Measurements from ENCODE around the gene ACO1. TPM values are rescaled to one million over a fixed set of nuclear protein-coding genes. Genes with fewer than 3 reads are reported as not detected.
A peak's percentile ranks its signal among the peaks of the same experiment; 100 is the strongest.

Gene ACO1
- polyA plus RNA-seq, 3 donors, result 2.9 to 12.5 (median 10.5) TPM

GRCh38 chr9:32431196-32431595 lies 46.8 kb downstream of the ACO1 start:
- H3K27me3 ChIP-seq (ENCODE audit: control insufficient read depth in 2 of 2, insufficient read depth in 2 of 2, low read length in 2 of 2), result no peaks in the 10 kb centered on the region
- no peak overlapping the region for H3K9ac ChIP-seq (ENCODE audit: insufficient read depth, low read length, poor library complexity, severe bottlenecking)
- no peak overlapping the region for H3K27ac Mint-ChIP-seq
- no peak overlapping the region for H3K4me2 ChIP-seq (replicated peaks; ENCODE audit: extremely low read depth, low read length, poor library complexity, severe bottlenecking)
- H3K79me2 ChIP-seq (ENCODE audit: insufficient read depth, low read length), result no peaks in the 10 kb centered on the region
- H3K27ac ChIP-seq (ENCODE audit: low read depth in 1 of 2, low read length in 2 of 2), result no peak overlapping the region
- no peaks in the 10 kb centered on the region for H3K4me1 ChIP-seq (ENCODE audit: control insufficient read depth in 1 of 2, insufficient read depth in 2 of 2, low read length in 2 of 2)
- intact Hi-C loops (cut with micrococcal nuclease), result no loop called here
- no peaks in the 10 kb centered on the region for H3K27me3 Mint-ChIP-seq (ENCODE audit: low read depth in 3 of 3)
- peaks cover 54% of the 10 kb centered on the region in 2 donors for H3K36me3 Mint-ChIP-seq
- peaks cover 10 to 60% of the 10 kb centered on the region in 2 donors for H3K36me3 ChIP-seq (replicated peaks in 1 of 2; ENCODE audit: control insufficient read depth in 1 of 2, insufficient read depth in 2 of 2, low read length in 2 of 2)
- no peak overlapping the region for H2AFZ ChIP-seq (ENCODE audit: insufficient read depth, low read depth, low read length, poor library complexity, severe bottlenecking)
- no peak overlapping the region for H3K4me3 Mint-ChIP-seq
- no peak for DNase-seq
- peaks cover 4% of the 10 kb centered on the region for H3K4me1 Mint-ChIP-seq
- H4K20me1 ChIP-seq (ENCODE audit: insufficient read depth, low read length), result no peaks in the 10 kb centered on the region
- no peaks in the 10 kb centered on the region for H3K9me3 Mint-ChIP-seq
- WGBS (ENCODE audit: insufficient coverage), result 100% methylated on average over 3 of the region's 8 CpGs
- TF ChIP-seq CTCF (IDR thresholded peaks at IDR 0.05), result no peak
- H3K4me3 ChIP-seq (replicated peaks in 1 of 3; ENCODE audit: low read depth in 2 of 3, low read length in 3 of 3), result no peak overlapping the region
- H3K9me3 ChIP-seq (replicated peaks in 1 of 2; ENCODE audit: control insufficient read depth in 1 of 2, insufficient read depth in 1 of 2, low read length in 2 of 2), result no peaks in the 10 kb centered on the region

GRCh38 chr9:32431940-32432555 lies 47.6 kb downstream of the ACO1 start:
- Histone ChIP-seq H3K4me2 (replicated peaks; ENCODE audit: extremely low read depth, low read length, poor library complexity, severe bottlenecking) (no peak overlapping the region), H3K4me1 (ENCODE audit: control insufficient read depth in 1 of 2, insufficient read depth in 2 of 2, low read length in 2 of 2) (no peaks in the 10 kb centered on the region), H2AFZ (ENCODE audit: insufficient read depth, low read depth, low read length, poor library complexity, severe bottlenecking) (no peak overlapping the region), H3K27me3 (ENCODE audit: control insufficient read depth in 2 of 2, insufficient read depth in 2 of 2, low read length in 2 of 2) (no peaks in the 10 kb centered on the region), H3K36me3 (replicated peaks in 1 of 2; ENCODE audit: control insufficient read depth in 1 of 2, insufficient read depth in 2 of 2, low read length in 2 of 2) (peaks cover 18 to 68% of the 10 kb centered on the region in 2 donors), H3K9ac (ENCODE audit: insufficient read depth, low read length, poor library complexity, severe bottlenecking) (no peak overlapping the region), H4K20me1 (ENCODE audit: insufficient read depth, low read length) (no peaks in the 10 kb centered on the region), H3K79me2 (ENCODE audit: insufficient read depth, low read length) (no peaks in the 10 kb centered on the region), H3K27ac (ENCODE audit: low read depth in 1 of 2, low read length in 2 of 2) (no peak overlapping the region), H3K9me3 (replicated peaks in 1 of 2; ENCODE audit: control insufficient read depth in 1 of 2, insufficient read depth in 1 of 2, low read length in 2 of 2) (no peaks in the 10 kb centered on the region), H3K4me3 (replicated peaks in 1 of 3; ENCODE audit: low read depth in 2 of 3, low read length in 3 of 3) (no peak overlapping the region)
- peak; percentile 1 to 15 (median 3) for DNase-seq
- Mint-ChIP-seq H3K36me3 (peaks cover 56 to 57% of the 10 kb centered on the region in 2 donors), H3K4me3 (no peak overlapping the region), H3K9me3 (no peaks in the 10 kb centered on the region), H3K27me3 (ENCODE audit: low read depth in 3 of 3) (no peaks in the 10 kb centered on the region), H3K4me1 (no peaks in the 10 kb centered on the region), H3K27ac (peak overlapping the region in 3 of 7 donors; percentile 4 to 5 (median 5))
- intact Hi-C loops (cut with micrococcal nuclease), result no loop called here
- WGBS (ENCODE audit: insufficient coverage), result 90% methylated on average over 3 of the region's 10 CpGs
- TF ChIP-seq CTCF (IDR thresholded peaks at IDR 0.05), result peak; percentile 44

All from CD14-positive monocyte (primary cell).